Tibial artery (tissue), 4 donors: ENCODE results near the gene GANAB.
"Not testable (repeated sequence)": the region's sequence is repeated elsewhere in the genome, so short reads cannot be mapped to it uniquely, and the experiment has no call there.

ENCODE experiments used
- DNase-seq, 2 donors: peaks; one replicate each; pipeline ENCODE4 v3.0.0-alpha.2; 2019
- H3K27ac ChIP-seq, 2 donors: fragments of 200-600 bp; sonication (generic) in 1 of 2; 1 replicate in 1 of 2; 2 replicates in 1 of 2; pipeline ENCODE4 v1.5.1; 2018 to 2019; ENCODE audit warnings: mild to moderate bottlenecking in 1 of 2
- H3K27me3 ChIP-seq, 2 donors: fragments of 200-600 bp; sonication (generic) in 1 of 2; one replicate each; pipeline versions ENCODE4 v1.5.1 to v1.6.0; 2016 to 2019
- H3K36me3 ChIP-seq, 3 donors: fragments of 200-600 bp; sonication (generic) in 2 of 3; one replicate each; pipeline ENCODE4 v1.5.1; 2016 to 2019; ENCODE audit warnings: mild to moderate bottlenecking in 2 of 3
- H3K4me1 ChIP-seq, 4 donors: fragments of 200-600 bp; sonication (generic) in 2 of 4; 1 replicate in 3 of 4; 2 replicates in 1 of 4; pipeline ENCODE4 v1.5.1; 2016 to 2019
- H3K4me3 ChIP-seq, 2 donors: fragments of 200-600 bp; sonication (generic) in 1 of 2; 1 replicate in 1 of 2; 2 replicates in 1 of 2; pipeline ENCODE4 v1.5.1; 2018 to 2019; ENCODE audit warnings: mild to moderate bottlenecking in 2 of 2
- H3K9me3 ChIP-seq, 3 donors: fragments of 200-600 bp; sonication (generic) in 1 of 3; one replicate each; pipeline ENCODE4 v1.5.1; 2016 to 2019
- CTCF ChIP-seq, 2 experiments: fragments of 200-600 bp in 1 of 2; fragments of 450-650 bp in 1 of 2; IDR thresholded peaks; one replicate each; pipeline ENCODE4 v1.5.1; 2017 to 2019; ENCODE audit warnings: antibody characterized with exemption in 2 of 2, mild to moderate bottlenecking in 1 of 2, moderate library complexity in 1 of 2
- intact Hi-C: fragments of 100-400 bp; cut with DNase I; formaldehyde crosslinking; loops from one replicate; pipeline ENCODE4 v1.15.0; 2023; ENCODE audit warnings: low total_unique reads

The GANAB gene

GRCh38 chr11:62665075-62665598, 18.7 kb upstream of the GANAB start, which contains the start of the genes C11orf98 and CSKMT:
C11orf98 (minus strand) TSS chr11:62665210; CDS start chr11:62665169, 41 bp downstream.
CSKMT (plus strand) TSS chr11:62665312; CDS start chr11:62665880, 568 bp downstream.
- intact Hi-C loops = no loop called here
- no peak for TF ChIP-seq CTCF (IDR thresholded peaks at IDR 0.05)
- Histone ChIP-seq H3K27ac (peak within 1 kb of the TSS; percentile 87 to 96), H3K4me3 (peak within 1 kb of the TSS; percentile 87 to 96), H3K4me1 (peaks cover 7 to 34% (median 22%) of the 10 kb centered on the region in 4 donors), H3K36me3 (peaks cover 8 to 27% (median 10%) of the 10 kb centered on the region in 3 donors), H3K27me3 (no peaks in the 10 kb centered on the region), H3K9me3 (no peaks in the 10 kb centered on the region)
- DNase-seq = peak; percentile 92 to 97

- Histone ChIP-seq H3K27me3 (no peaks in the 10 kb centered on the region), H3K4me1 (peaks cover 7 to 34% (median 20%) of the 10 kb centered on the region in 4 donors), H3K4me3 (peak overlapping the region; percentile 87 to 96), H3K27ac (peak overlapping the region; percentile 87 to 96), H3K9me3 (no peaks in the 10 kb centered on the region), H3K36me3 (peaks cover 8 to 27% (median 10%) of the 10 kb centered on the region in 3 donors)
- intact Hi-C loops = no loop called here
- DNase-seq = no peak
- no peak for TF ChIP-seq CTCF (IDR thresholded peaks at IDR 0.05)
Observed at GRCh38 chr11:62664405-62665074, 18.1 kb upstream of the GANAB start.

GRCh38 chr11:62656796-62657429, 10.5 kb upstream of the GANAB start:
- no peak for DNase-seq

GRCh38 chr11:62654297-62654696, 7.9 kb upstream of the GANAB start:
- H3K27me3 ChIP-seq = no peaks in the 10 kb centered on the region
- no peak for TF ChIP-seq CTCF (IDR thresholded peaks at IDR 0.05)

More at GRCh38 chr11:62656796-62657429, 10.5 kb upstream of the GANAB start:
- Histone ChIP-seq H3K4me1 (peaks cover 0 to 8% (median 6%) of the 10 kb centered on the region in 4 donors), H3K9me3 (no peaks in the 10 kb centered on the region), H3K36me3 (no peaks in the 10 kb centered on the region), H3K27ac (no peak overlapping the region), H3K4me3 (no peak overlapping the region), H3K27me3 (no peaks in the 10 kb centered on the region)
- TF ChIP-seq CTCF (IDR thresholded peaks at IDR 0.05) = no peak
- intact Hi-C loops = no loop called here

GRCh38 chr11:62652161-62653006, 6.0 kb upstream of the GANAB start:
- no peak for TF ChIP-seq CTCF (IDR thresholded peaks at IDR 0.05)
- H3K4me1 ChIP-seq = peaks cover 0 to 18% (median 11%) of the 10 kb centered on the region in 4 donors
- H3K4me3 ChIP-seq = peak overlapping the region; percentile 60 to 96
- H3K36me3 ChIP-seq = peaks cover 12 to 33% (median 23%) of the 10 kb centered on the region in 3 donors
- no peaks in the 10 kb centered on the region for H3K27me3 ChIP-seq
- DNase-seq = no peak
- intact Hi-C loops = no loop called here
- H3K9me3 ChIP-seq = no peaks in the 10 kb centered on the region
- peak overlapping the region; percentile 81 to 96 for H3K27ac ChIP-seq

More at GRCh38 chr11:62654297-62654696, 7.9 kb upstream of the GANAB start:
- Histone ChIP-seq H3K9me3 (no peaks in the 10 kb centered on the region), H3K36me3 (peaks cover 4 to 14% (median 7%) of the 10 kb centered on the region in 3 donors), H3K4me3 (no peak overlapping the region), H3K4me1 (peaks cover 0 to 15% (median 10%) of the 10 kb centered on the region in 4 donors), H3K27ac (no peak overlapping the region)
- DNase-seq = no peak
- intact Hi-C loops = no loop called here

GRCh38 chr11:62650283-62650682, 3.9 kb upstream of the GANAB start:
- H3K27ac ChIP-seq, H3K4me3 ChIP-seq, H3K27me3 ChIP-seq, DNase-seq, intact Hi-C loops, H3K9me3 ChIP-seq: not testable (repeated sequence)
- peaks cover 0 to 31% (median 21%) of the 10 kb centered on the region in 4 donors for H3K4me1 ChIP-seq
- H3K36me3 ChIP-seq = peaks cover 12 to 33% (median 23%) of the 10 kb centered on the region in 3 donors
